Psoas muscle (tissue), 8 donors: ENCODE measurements around the gene PRMT1. TPM values are rescaled to one million over a fixed set of nuclear protein-coding genes. Genes with fewer than 3 reads are reported as not detected.
A peak's percentile ranks its signal among the peaks of the same experiment; 100 is the strongest.

Experiments
- ATAC-seq, 4 donors: fragments of 200-7000 bp; cut with Tn5 transposase; one replicate each; pipeline ENCODE4 v1.9.1; 2020; ENCODE audit warnings: moderate library complexity in 3 of 4, mild to moderate bottlenecking in 2 of 4
- DNase-seq, 2 donors: peaks; one replicate each; pipeline ENCODE4 v3.0.0-alpha.2; 2020
- H3K27ac ChIP-seq: fragments of 200-600 bp; one replicate; pipeline ENCODE4 v1.8.0; 2022
- H3K27me3 ChIP-seq, 3 donors: fragments of 200-600 bp in 1 of 3; one replicate each; pipeline versions ENCODE4 v1.6.1 to v1.8.0; 2013 to 2022; ENCODE audit warnings: low read length in 2 of 3, mild to moderate bottlenecking in 2 of 3, moderate library complexity in 1 of 3; ENCODE audit not compliant: insufficient read depth in 3 of 3
- H3K36me3 ChIP-seq, 2 donors: fragments of 200-600 bp in 1 of 2; one replicate each; pipeline versions ENCODE4 v1.6.1 to v1.8.0; 2013 to 2022; ENCODE audit warnings: low read depth in 1 of 2, mild to moderate bottlenecking in 1 of 2, moderate library complexity in 1 of 2; ENCODE audit not compliant: insufficient read depth in 1 of 2
- H3K4me1 ChIP-seq: fragments of 200-600 bp; one replicate; pipeline ENCODE4 v1.8.0; 2022
- H3K4me3 ChIP-seq: fragments of 200-600 bp; one replicate; pipeline ENCODE4 v1.8.0; 2022; ENCODE audit warnings: mild to moderate bottlenecking
- H3K9me3 ChIP-seq: fragments of 200-600 bp; one replicate; pipeline ENCODE4 v1.8.0; 2022
- WGBS, 3 donors: extraction: QIAGEN DNeasy Blood & Tissue Kit; methylation state at CpG; one replicate each; pipeline versions ENCODE4 v1.1.6 to v1.1.7; 2013; 5-methylcytosine and 5-hydroxymethylcytosine counted together
- intact Hi-C, 2 donors: fragments of 100-400 bp; cut with DNase I; formaldehyde crosslinking; loops; one replicate each; pipeline versions ENCODE4 v1.11.0 to v1.14.2; 2022
- polyA plus RNA-seq, 3 donors: library from polyadenylated mRNA; stranded (reverse); fragments of 200-250 nt; gene quantifications; one replicate each; pipeline ENCODE4 v1.2.3, GENCODE V29; 2013
- total RNA-seq, 4 donors: library from RNA; stranded (reverse); fragmentation: NEBNext Ultra II Directional in 2 of 4; extraction: Animal tissue kit (Norgen Biotek cat#: 25700) in 2 of 4; gene quantifications; one replicate each; pipeline versions ENCODE4 v1.2.1 to v1.2.4, GENCODE V29; 2021 to 2023
- TF ChIP-seq, protein P1 (sequence below): fragments of 200-600 bp; IDR thresholded peaks from one replicate; pipeline ENCODE4 v1.8.0; 2022; ENCODE audit warnings: antibody characterized with exemption
- donor health status: healthy with polysubstance abuse.
- donor health status: DM: no; HTN: no; CAD: no; lungs with moderate emphysema.
- donor health status: Bipolar disorder and iron deficiency.
- donor health status: healthy.
- donor health status: DM: yes; HTN: yes; CAD: no.
- donor health status: DM: no; HTN: no; CAD: no.
- donor health status: DM: no; HTN: no; CAD: no.
- donor health status: DM: yes; HTN: yes; CAD: no.

Gene PRMT1
- total and polyA plus RNA-seq, 7 donors: 139 to 424 (median 208) TPM

DNA sequence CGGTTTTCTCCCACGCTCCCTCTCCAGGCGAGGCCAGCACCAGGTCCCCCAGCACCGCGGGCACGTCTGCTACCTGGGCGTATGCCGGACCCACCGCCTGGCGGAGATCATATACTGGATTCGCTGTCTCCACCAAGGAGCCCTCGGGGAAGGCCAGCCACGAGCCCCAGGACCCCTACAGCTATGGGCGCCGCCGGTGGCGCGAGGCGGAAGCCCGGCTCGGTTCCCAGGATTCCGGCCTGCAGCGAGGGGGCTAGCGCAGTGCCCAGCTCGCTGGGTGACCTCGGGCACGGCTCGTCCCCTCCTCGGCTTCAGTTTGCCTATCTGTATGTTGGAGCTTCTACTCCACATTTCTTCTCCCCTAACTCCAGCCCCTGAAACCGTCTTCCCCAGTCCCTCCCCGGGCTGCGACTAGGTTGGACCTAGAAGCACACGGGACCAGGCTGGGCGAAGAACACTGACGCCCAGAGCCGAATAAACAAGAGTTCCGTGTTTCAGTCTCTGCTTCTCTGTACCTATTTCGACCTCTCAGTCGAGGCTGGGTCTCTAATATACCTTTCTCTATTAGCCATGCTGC is 13.1 kb downstream of the PRMT1 start:
- DNase-seq: no peak

DNA sequence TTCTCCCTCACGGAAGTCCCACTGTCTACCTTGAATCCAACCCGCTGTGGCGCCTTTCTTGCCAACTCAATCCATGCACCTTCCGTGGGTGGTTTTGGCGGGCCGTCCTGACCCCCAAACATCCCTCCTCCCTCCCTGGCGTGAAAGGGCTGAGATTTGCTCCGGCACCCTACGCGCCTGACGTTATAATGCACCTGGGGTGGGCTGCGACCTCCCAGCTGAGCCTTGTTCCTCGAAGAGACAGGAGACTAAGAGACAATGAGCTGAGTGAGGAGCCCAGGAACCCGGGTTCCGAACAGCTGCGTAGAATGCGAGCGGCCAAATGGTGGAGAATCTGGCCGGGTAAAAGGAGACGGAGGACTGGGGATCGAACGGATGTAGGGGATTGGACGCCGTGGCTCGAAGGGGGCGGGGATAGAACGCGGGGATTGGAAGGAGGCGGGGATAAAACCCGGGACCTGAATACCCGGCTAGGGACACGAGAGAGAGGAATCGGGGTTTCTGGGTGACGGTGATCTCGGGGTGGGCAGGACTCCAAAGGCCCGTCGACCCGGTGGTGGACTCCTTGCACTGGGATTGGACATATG is 13.7 kb downstream of the PRMT1 start, which contains the start of gene CPT1C:
TSS of gene CPT1C (plus strand) at position 461 of the 587 bp plus-strand sequence. CDS start 1,137 bp downstream, outside the sequence.
- TF ChIP-seq, protein P1, sequence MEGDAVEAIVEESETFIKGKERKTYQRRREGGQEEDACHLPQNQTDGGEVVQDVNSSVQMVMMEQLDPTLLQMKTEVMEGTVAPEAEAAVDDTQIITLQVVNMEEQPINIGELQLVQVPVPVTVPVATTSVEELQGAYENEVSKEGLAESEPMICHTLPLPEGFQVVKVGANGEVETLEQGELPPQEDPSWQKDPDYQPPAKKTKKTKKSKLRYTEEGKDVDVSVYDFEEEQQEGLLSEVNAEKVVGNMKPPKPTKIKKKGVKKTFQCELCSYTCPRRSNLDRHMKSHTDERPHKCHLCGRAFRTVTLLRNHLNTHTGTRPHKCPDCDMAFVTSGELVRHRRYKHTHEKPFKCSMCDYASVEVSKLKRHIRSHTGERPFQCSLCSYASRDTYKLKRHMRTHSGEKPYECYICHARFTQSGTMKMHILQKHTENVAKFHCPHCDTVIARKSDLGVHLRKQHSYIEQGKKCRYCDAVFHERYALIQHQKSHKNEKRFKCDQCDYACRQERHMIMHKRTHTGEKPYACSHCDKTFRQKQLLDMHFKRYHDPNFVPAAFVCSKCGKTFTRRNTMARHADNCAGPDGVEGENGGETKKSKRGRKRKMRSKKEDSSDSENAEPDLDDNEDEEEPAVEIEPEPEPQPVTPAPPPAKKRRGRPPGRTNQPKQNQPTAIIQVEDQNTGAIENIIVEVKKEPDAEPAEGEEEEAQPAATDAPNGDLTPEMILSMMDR: no peak
- 1 to 2% (median 1%) methylated on average over 36 to 38 of the region's 38 CpGs for WGBS, 3 donors
- DNase-seq (peak; percentile 78 to 79), ATAC-seq (peak; percentile 48 to 63 (median 54))
- Histone ChIP-seq H3K36me3 (peaks cover 0 to 22% of the 10 kb centered on the region in 2 donors), H3K9me3 (no peaks in the 10 kb centered on the region), H3K27ac (no peak within 1 kb of the TSS), H3K4me3 (peak within 1 kb of the TSS; percentile 63), H3K4me1 (peaks cover 13% of the 10 kb centered on the region), H3K27me3 (peaks cover 0 to 13% (median 0%) of the 10 kb centered on the region in 3 donors)
- intact Hi-C loops: no loop called here

More for the DNA sequence above, 13.1 kb downstream of the PRMT1 start:
- intact Hi-C loops: no loop called here
- no peaks in the 10 kb centered on the region for H3K9me3 ChIP-seq
- peaks cover 0 to 28% of the 10 kb centered on the region in 2 donors for H3K36me3 ChIP-seq
- H3K27me3 ChIP-seq: peaks cover 0 to 13% (median 0%) of the 10 kb centered on the region in 3 donors
- peak overlapping the region; percentile 63 for H3K4me3 ChIP-seq
- WGBS, 3 donors: 6 to 7% (median 7%) methylated on average over 34 to 39 of the region's 39 CpGs
- TF ChIP-seq, protein P1: peak; percentile 11
- H3K27ac ChIP-seq: no peak overlapping the region
- ATAC-seq: peak; percentile 11 to 30 (median 22)
- H3K4me1 ChIP-seq: peaks cover 13% of the 10 kb centered on the region

DNA sequence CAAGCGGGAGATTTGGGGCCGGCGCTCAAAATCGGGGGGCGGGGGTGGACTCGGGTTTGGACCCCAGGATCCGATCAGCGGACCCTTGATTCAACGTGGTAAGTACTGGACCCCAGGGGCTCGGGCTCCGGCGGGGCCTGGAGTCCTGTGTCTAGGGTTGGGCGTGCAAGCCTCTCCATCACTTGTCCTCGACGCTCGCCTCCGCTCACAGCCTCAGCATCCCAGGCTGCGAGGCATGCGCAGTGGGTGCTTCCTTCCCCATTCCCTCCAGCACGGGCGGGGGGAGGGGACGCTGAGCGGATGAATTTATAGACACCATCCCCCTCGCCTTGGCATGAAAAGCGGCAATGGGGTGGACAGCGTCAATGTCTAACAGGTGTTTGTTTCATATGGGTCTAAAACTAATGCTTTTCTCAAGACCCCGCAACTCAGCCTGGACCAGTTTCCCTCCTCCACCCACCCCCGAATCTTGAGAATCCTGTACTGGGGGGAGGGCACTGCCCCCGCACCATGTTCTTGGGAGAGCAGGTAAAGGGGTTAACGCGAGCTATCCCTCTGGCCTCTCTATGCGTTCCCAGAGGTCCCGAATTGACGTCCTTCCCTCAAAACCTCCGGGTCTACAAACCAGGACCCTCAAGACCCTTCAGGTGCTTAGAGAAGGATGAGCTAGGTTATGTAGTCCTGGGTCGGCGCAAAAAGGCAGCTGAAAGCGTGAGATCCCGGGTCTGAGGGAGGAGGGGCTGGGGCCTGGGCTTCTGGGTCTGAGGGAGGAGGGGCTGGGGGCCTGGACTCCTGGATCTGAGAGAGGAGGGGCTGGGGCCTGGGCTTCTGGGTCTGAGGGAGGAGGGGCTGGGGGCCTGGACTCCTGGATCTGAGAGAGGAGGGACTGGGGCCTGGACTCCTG is 14.4 kb downstream of the PRMT1 start:
- DNase-seq (peak; percentile 68 to 72), ATAC-seq (peak in 2 of 4 donors; percentile 21 to 22)
- TF ChIP-seq, protein P1: no peak
- Histone ChIP-seq H3K27ac (no peak overlapping the region), H3K4me3 (peak overlapping the region; percentile 63), H3K27me3 (peaks cover 0 to 13% (median 0%) of the 10 kb centered on the region in 3 donors), H3K9me3 (no peaks in the 10 kb centered on the region), H3K36me3 (peaks cover 0 to 15% of the 10 kb centered on the region in 2 donors), H3K4me1 (peaks cover 13% of the 10 kb centered on the region)
- 15 to 18% (median 18%) methylated on average over 39 of the region's 39 CpGs for WGBS, 3 donors
- intact Hi-C loops: no loop called here

DNA sequence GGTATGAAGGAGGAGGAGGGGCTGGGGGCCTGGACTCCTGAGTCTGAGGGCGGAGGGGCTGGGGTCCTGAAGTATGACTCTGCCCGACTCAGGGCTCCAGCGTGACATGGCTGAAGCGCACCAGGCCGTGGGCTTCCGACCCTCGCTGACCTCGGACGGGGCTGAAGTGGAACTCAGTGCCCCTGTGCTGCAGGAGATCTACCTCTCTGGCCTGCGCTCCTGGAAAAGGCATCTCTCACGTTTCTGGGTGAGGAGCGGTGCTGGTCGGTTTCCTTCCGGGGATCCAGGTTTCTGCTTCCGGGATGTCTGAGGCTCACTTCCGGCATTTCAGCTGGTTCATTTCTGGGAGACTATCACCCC is 15.1 kb downstream of the PRMT1 start:
- Histone ChIP-seq H3K27me3 (peaks cover 0 to 13% (median 0%) of the 10 kb centered on the region in 3 donors), H3K36me3 (peaks cover 0 to 9% of the 10 kb centered on the region in 2 donors), H3K9me3 (no peaks in the 10 kb centered on the region), H3K4me3 (no peak overlapping the region), H3K27ac (no peak overlapping the region), H3K4me1 (peaks cover 13% of the 10 kb centered on the region)
- ATAC-seq: no peak
- no peak for DNase-seq
- TF ChIP-seq, protein P1: no peak
- 68 to 77% (median 76%) methylated on average over 16 of the region's 16 CpGs for WGBS, 3 donors
- intact Hi-C loops: no loop called here
